SHP77 (cell line): Measurements from ENCODE around the gene TMEM42.

Experiments
- DNase-seq, 2 experiments: peaks; one replicate each; lab custom pipeline; 2025; lab: John Stamatoyannopoulos, UW

TMEM42 gene

GRCh38 chr3:44874308-44874707 lies 12.6 kb downstream of the TMEM42 start, which contains the start of gene TGM4:
TSS of gene TGM4 (plus strand) at chr3:44874608. CDS start at chr3:44874679, 71 bp downstream.
- no peak for DNase-seq

- DNase-seq = no peak
Measured at GRCh38 chr3:44875596-44875995, 13.9 kb downstream of the TMEM42 start.

DNA sequence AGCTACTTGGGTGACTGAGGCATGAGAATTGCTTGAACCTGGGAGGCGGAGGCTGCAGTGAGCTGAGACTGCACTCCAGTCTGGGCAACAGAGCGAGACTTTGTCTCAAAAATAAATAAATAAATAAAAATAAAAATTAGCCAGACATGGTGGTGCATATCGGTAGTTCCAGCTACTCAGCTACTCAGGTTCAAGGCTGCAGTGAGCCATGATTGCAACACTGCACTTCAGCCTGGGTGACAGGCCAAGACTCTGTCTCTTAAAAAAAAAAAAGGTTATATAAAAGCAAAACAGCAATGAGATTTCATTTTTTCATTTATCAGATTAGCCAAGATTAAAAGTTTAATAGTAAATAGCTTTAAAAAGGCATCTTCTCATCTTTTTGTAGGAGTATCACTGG lies 15.6 kb downstream of the TMEM42 start:
- no peak for DNase-seq

DNA sequence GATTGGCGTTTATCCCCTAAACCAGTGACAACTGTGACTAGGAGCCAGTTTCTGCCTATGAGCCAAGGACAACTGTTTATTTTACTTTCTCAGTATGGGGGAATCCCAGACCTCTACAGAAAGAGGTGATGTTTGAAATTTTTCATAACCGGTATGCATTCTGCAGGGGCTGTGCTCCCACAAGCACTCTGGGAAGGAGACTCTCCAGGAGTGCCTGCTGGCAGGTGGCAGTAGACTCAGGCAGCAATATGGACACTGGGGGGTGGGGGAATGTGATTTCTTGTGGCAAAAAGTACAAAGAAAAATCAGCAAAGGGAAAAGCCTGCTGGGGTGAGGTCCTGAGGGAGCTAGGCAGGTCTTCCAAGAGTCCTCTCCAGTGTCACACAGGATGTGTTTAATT lies 18.6 kb downstream of the TMEM42 start:
- DNase-seq = no peak

- DNase-seq = no peak
Measured at GRCh38 chr3:44883213-44883955, 21.7 kb downstream of the TMEM42 start.

GRCh38 chr3:44883999-44884431 lies 22.3 kb downstream of the TMEM42 start:
- no peak for DNase-seq

GRCh38 chr3:44885618-44886017 lies 23.9 kb downstream of the TMEM42 start:
- DNase-seq = peak in 1 of 2 experiments; percentile 8

DNA sequence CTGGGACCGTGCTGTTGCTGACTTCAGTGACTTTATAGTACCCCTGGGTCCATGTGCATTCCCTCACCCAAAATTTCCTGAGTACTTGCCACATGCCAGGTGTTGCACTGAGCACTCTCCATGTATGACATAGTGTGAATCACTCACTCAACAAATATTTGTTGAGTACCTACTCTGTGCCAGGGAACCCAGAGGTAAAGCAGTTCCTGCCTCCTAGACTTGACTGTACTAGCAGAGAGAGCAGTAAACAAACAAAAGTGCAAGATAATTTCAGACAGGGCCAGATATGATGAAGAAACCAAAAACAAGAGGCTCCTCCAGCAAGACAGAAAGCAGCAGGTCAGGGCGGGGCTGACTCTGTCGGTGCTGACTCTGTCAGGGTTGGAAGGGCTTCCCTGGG lies 24.8 kb downstream of the TMEM42 start:
- DNase-seq = peak; percentile 17 to 30

- no peak for DNase-seq
Measured at GRCh38 chr3:44887101-44887500, 25.4 kb downstream of the TMEM42 start.

GRCh38 chr3:44890258-44890657 lies 28.5 kb downstream of the TMEM42 start:
- DNase-seq = no peak

- DNase-seq = no peak
Measured at GRCh38 chr3:44890852-44891251, 29.1 kb downstream of the TMEM42 start.

GRCh38 chr3:44892689-44893088 lies 31.0 kb downstream of the TMEM42 start:
- DNase-seq = no peak

DNA sequence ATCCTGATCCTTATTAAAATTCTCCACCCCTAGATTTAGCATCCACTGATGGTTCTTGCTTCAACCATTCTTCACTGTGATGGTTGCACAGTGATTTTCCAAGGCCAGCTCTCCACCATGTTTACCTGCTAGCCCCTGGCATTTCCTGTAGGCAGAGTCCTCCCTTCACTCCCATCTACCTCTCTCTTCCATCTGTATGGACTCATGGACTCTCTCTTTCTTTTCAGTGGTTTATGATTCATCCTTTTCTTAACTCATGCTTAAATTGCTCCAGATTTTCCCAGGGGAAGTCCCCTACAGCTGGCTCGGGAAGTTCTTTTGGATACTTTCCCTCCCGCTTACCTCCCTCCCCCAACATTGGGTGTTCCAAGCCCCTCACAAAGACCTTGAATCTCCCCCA lies 31.4 kb downstream of the TMEM42 start:
- DNase-seq = no peak

DNA sequence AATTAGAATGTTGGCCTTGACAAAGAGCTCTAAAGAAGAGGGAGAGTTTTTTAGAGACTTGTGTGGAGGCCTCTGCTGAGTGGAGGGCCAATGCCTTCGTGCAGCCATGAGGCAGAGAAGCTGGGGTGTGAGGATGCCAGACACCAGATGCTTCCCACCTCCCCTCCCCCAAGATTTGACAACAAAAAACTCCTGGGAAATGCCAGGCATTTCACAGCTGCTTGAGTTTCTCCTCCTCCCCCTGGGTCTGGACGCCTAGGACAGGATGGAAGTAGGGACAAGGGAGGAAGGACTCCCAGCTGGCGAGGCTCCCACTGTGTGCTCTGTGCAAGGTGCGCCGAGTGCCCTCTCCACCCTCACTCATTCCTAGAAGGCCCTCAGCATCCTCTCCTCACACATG lies 32.8 kb downstream of the TMEM42 start:
- no peak for DNase-seq

DNA sequence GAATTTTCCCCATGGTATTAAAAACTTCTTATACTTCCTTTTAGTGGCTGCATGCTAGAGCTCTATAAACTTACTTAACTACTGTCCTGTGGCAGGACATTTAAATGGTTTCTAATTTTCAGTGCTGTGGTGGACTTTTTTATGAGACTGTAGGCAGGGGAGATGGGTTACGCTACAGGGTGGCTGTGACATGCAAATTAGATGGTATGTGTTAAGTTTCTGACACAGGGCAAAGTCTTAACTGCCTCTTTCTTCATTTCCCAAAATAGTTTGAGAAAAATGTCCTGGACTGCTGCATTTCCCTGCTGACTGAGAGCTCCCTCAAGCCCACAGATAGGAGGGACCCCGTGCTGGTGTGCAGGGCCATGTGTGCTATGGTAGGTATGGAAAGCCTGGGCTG lies 34.7 kb downstream of the TMEM42 start:
- no peak for DNase-seq

GRCh38 chr3:44899683-44900367 lies 38.1 kb downstream of the TMEM42 start:
- DNase-seq = no peak

DNA sequence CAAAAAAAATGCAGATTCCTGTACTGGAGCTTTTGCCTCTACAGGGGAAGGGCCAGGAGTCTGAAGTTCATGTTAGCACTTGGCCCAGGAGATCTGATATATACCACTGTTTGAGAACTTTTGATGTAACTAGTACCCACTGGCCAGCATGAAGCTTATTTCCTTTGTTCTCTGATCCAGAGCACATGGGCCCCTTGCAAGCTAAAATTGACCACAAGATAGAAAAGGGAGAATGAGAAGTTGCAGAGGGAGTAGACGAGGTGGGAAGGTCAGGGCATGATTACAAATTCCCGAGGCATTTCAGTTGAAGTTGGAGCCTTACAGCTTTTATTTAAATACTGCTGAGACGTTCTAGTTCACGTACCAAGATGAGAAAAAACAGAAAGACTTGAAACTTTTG lies 40.9 kb downstream of the TMEM42 start:
- DNase-seq = no peak

DNA sequence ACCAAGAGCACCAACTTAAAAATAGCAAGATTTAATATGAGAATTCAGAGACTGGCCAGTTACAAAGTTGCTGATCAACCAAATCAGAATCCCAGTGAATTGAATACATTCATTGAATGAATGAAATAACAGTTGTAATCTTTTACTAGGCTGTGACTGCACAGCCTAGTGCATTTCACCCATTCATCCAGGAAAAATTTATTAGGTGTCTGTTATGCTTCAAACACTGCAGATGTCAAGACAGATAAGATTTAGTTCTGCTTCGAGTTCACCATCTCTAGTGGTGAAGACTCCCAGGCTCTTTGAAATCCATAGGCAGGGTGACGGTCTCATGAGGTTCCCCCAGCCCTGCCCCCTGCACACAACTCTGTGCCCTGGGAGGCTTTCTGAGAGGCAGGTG lies 41.6 kb downstream of the TMEM42 start:
- DNase-seq = no peak

- no peak for DNase-seq
Measured at GRCh38 chr3:44903751-44904150, 42.0 kb downstream of the TMEM42 start.

GRCh38 chr3:44905446-44906157 lies 43.9 kb downstream of the TMEM42 start:
- DNase-seq = no peak

DNA sequence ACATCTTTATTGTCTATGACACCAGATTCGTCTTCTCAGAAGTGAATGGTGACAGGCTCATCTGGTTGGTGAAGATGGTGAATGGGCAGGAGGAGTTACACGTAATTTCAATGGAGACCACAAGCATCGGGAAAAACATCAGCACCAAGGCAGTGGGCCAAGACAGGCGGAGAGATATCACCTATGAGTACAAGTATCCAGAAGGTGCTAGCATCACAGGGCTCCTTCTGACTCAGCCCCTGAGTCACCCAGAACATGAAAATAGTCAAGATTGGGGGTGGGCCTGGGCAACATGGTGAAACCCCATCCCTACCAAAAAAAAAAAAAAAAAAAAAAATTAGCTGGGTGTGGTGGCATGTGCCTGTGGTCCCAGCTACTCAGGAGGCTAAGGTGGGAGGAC lies 45.3 kb downstream of the TMEM42 start:
- no peak for DNase-seq

DNA sequence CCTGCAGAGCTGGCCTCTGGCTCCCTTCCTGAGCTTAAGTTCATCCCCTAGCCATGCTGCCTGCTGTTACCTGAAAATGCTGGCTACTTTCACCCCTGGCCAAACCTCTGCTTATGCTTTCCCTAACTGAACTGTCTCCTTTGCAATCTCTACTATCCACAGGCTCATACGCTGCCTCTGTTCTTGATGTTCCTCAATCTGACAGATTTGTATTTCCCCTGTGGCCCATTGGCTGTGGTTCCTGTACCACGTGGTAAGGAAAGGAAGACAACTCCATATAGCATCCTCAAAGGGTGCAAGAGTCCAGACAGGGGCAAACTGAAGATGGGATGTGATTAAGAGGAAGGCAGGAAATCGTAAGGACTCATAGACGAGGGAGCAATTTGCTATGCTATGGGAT lies 45.9 kb downstream of the TMEM42 start:
- DNase-seq = no peak

DNA sequence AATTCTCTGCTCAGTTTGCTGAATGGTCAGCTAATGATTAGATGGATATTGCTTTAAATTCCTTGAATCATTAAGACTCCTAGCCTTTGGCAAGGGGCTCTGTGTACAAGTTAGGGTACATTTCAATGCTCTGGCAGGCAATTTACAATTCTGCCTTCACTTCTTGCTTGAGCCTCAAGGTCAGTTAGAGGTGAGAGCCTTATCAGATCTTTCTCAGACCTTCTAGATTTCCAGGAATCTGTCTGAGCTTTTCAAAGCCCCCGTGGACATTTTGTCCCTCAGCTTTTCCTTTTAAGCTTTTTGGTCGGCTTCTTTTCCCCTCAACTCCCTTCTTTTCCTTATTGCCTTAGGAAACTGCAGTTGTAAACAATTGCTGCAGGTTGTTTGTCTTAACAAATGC lies 47.4 kb downstream of the TMEM42 start:
- DNase-seq = no peak
